GM23248 (cell line): ENCODE data around the gene CHN1.

Experiments used
- EZH2 ChIP-seq: fragments of 200-600 bp; sonication (generic); IDR thresholded peaks from 2 replicates; pipeline ENCODE4 v1.6.1; 2018; ENCODE audit warnings: antibody characterized with exemption, mild to moderate bottlenecking; ENCODE audit not compliant: insufficient read depth, poor library complexity, severe bottlenecking
- EZH2phosphoT487 ChIP-seq: fragments of 200-600 bp; sonication (generic); IDR thresholded peaks from 2 replicates; pipeline ENCODE4 v1.6.1; 2018; ENCODE audit warnings: antibody characterized with exemption, moderate library complexity, mild to moderate bottlenecking, low read depth; ENCODE audit not compliant: insufficient read depth

- TF ChIP-seq EZH2 (no peak), EZH2phosphoT487 (no peak)
Observed at GRCh38 chr2:174800436-174801205, 204.6 kb downstream of the CHN1 start.
